NCI-H460 (cell line): ENCODE measurements around the gene ADH4. TPM values are rescaled to one million over a fixed set of nuclear protein-coding genes. Genes with fewer than 3 reads are reported as not detected.
"Not testable (repeated sequence)": the region's sequence is repeated elsewhere in the genome, so short reads cannot be mapped to it uniquely, and the experiment has no call there.

Source experiments
- DNase-seq: peaks from one replicate; pipeline ENCODE4 v3.0.0-alpha.2; 2016; ENCODE audit warnings: low read depth; ENCODE audit errors: extremely low read depth
- total RNA-seq: library from RNA; depleted of rRNA; stranded (reverse); fragments of >200 nt; shearing (Covaris generic); gene quantifications from 2 replicates; pipeline ENCODE4 v1.2.3, GENCODE V29; 2014; rRNA removed

Gene ADH4
- total RNA-seq, 1 experiment from 2014 or later: not detected

DNA sequence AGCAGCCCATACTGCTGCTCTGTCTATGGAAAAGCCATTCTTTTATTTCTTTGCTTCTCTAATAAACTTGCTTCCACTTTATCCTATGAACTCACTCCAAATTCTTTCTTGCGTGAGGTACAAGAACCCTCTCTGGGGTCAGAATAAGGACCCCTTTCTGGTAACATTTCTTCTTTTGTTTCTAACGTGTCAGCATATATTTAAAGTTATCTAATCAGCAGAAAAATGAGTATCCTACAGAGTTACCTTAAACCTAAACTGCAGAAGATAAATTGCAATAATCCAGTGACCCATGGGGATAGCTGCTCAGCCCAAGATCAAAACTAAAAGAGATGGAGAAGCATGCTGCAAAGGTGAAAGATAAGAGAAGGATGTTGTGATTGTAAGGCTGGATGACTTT is 59.5 kb downstream of the ADH4 start:
- DNase-seq: no peak

DNA sequence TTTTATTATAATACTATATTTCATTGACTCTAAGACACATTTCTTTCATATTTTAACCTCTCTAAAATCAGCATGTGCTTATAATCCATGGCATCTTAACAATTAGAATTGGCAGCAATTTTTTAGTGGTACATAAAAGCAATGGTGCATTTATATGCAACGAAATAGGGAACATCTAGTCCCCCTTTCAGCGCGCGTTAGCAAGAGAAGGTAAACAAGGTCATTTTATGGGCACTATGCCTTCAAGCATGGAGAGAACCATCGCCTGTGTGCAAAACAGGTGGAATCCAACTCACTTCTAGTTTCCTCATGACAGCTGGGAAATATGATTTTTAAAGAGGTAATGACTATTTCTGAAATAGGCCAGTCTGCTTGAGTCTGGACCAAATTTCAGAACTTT is 61.9 kb downstream of the ADH4 start:
- DNase-seq: no peak

DNA sequence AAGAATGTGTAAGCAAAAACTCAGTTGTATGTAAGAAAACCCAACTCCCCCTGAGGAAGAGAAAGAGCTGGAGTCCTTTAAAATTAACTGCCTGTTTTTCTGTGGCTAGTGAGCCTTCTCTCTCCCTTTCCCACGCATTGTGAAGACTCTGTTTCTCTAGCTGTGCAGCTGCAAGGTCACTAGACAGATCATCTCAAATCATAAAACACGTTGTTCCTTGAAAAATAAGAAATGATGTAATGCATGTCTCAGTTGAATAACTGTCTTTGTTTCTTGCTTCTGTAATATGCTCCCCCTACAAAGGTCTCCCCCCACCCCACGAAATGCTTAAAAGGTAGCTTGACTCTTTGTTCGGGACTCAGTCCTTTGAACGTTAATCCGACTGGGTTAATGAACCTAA is 63.2 kb downstream of the ADH4 start:
- DNase-seq: not testable (repeated sequence)

DNA sequence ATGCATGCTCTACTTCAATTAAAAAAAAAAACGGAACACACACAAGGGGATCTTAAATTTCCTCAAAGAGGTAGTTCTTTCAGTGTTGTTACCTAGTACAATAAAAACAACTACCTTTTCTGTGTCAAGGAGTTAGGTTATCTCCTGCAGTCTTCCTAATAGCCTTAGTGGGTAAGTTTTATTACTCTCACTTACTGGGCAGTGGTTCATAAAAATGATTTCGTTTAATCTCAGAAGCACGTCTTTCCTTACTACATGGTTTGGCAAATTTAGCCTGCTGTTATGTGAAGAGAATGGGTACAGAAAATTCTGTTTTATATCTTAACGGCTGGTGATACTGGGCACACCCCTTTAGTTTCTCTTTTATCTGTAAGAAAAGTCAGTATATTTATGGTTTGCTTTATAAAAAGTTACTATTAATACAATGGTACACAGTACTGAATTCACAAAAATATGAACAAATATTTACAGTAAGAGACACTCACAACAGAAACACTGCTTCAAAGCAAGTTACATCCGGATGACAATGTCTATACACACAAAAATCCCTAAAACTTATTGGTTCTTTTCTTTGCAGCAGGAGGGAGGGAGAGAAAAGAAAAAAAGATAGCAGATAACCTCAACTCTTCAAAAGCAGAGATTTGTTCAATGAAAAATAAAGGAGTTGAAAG is 64.3 kb downstream of the ADH4 start:
- DNase-seq: no peak

DNA sequence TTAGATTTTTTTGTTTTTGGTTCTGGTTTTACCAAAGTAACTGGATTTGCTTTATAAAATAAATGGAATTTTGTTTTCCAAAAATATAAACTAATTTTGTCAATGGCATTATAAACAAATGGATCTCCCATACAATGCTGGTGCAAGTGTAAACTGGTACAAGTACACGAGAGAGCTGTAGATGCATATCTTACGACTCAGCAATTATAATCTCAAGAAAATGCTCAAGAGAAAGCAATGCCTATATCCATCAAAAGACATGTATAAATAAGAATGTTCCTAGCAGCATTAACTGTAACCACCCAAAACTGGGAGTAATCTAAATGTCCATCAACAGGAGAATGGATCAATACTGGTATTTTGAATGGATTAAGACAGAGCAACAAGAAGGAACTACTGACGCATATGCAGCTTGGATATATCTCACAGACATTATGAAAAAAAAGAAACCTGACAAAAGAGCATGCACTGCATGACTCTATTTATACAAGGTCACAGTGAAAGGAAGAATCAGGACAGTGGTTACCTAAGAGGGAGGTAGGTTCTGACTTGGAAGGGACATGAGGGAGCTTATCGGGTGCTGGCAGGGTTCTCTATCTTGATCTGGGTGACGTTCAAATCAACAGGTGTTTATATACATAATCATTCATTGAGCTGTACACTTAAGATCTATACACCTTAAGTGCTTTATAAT is 65.0 kb downstream of the ADH4 start:
- DNase-seq: no peak

DNA sequence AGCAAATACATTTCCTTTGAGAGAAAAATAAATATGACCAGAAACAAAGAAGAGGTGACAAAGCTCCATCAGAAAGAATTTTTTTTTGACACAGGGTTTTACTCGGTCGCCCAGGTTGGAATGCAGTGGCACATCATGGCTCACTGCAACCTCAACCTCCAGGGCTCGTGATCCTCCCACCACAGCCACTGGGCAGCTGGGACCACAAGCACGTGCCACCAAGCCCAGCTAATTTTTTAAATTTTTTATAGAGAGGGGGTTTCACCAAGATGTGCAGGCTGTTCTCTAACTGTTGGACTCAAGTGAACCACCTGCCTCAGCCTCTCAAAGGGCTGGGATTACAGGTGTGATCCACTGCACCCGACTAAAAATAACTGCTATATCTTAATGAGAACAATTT is 65.8 kb downstream of the ADH4 start:
- no peak for DNase-seq

DNA sequence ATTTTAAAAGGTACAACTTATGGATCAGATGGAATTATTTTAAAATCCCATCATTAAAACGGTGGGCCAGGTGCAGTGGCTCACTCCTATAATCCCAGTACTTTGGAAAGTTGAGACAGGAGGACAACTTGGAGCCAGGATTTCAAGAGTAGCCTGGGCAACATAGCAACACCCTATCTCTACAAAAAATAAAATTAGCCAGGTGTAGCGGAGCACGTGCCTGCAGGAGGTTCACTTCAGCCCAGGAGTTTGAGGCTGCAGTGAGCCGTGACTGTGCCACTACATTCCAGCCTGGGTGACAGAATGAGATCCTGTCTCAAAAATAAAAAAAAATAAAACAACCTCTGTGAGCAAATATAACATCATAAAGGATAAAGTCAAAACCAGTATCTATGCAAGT is 66.9 kb downstream of the ADH4 start:
- DNase-seq: no peak

DNA sequence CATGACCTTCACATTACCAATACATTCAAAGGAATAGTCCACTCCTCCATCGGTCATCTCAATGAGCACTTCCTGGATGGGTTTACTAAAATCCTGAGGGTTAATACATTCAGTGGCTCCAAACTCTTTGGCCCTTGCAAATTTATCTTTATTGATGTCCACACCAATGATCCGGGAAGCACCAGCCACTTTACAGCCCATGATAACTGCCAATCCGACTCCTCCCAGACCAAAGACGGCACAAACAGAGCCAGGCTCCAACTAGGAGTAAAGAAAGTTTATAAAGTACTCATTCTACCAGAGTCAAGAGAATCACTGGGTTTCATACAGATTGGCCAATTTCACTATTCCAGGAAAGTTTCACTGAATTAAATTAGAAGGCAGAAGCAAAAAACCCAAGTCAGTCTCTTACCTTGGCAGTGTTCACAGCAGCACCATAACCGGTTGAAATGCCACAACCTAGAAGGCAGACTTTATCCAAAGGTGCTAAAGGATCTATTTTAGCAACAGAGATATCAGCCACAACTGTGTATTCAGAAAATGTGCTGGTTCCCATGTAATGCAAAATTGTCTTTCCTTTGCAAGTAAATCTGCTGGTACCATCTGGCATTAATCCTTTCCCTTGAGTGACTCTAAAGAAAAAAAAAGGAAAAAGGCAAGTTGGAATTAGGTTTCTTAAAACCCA is 67.7 kb downstream of the ADH4 start:
- DNase-seq: no peak

DNA sequence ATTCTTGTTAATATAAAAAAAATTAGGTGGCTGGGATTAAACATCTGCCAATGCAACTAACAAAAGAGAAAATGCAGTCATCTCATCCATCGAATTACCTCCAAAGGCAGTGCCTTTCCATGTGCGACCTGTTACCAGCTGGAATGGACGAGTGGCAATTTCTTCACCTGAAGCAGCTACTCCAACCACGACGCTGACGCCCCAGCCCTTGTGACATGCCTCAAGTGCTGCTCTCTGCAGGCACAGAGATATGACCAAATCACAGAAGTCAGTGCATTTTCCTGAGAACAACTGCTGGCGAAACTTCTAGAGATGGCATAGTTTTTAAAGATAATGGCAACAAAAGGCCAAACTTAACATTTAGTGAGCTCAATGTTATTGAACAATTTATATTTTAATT is 69.3 kb downstream of the ADH4 start:
- no peak for DNase-seq

Other genes starting within 250 kb of the ADH4 start
- gene EIF4E, start 215.2 kb downstream of the ADH4 start, total RNA-seq: 145 and 148 TPM in 2 replicates
- 60.8 and 61.1 TPM in 2 replicates for gene METAP1, start 148.6 kb downstream of the ADH4 start, total RNA-seq
- 92.4 and 92.9 TPM in 2 replicates for gene ADH5, start 55.5 kb downstream of the ADH4 start, total RNA-seq
- not detected in 2 replicates for gene ADH6, start 74.9 kb upstream of the ADH4 start, total RNA-seq
- not detected in 2 replicates for gene ADH1A, start 146.7 kb upstream of the ADH4 start, total RNA-seq
- not detected in 2 replicates for gene ADH1B, start 177.1 kb upstream of the ADH4 start, total RNA-seq
- not detected in 2 replicates for gene ADH1C, start 208.4 kb upstream of the ADH4 start, total RNA-seq